ENCODE results near the gene KBTBD4. TPM values are rescaled to one million over a fixed set of nuclear protein-coding genes. Genes with fewer than 3 reads are reported as not detected.

The KBTBD4 gene
- total and polyA plus RNA-seq, 2 donors (not counting 1 experiment from before 2014, with no cell fraction given): 8.6 to 20.3 TPM

GRCh38 chr11:47565340-47566148, 13.2 kb downstream of the KBTBD4 start, which contains the start of gene PTPMT1:
PTPMT1 (plus strand) TSS chr11:47565599; CDS start chr11:47565623, 24 bp downstream.
- Mint-ChIP-seq H3K9me3 (ENCODE audit: insufficient read depth) (no peaks in the 10 kb centered on the region), H3K27me3 (no peaks in the 10 kb centered on the region), H3K4me1 (peaks cover 20% of the 10 kb centered on the region), H3K27ac (peak within 1 kb of the TSS; percentile 87), H3K4me3 (peak within 1 kb of the TSS; percentile 85)
- H3K27me3 ChIP-seq (replicated peaks in 1 of 4; ENCODE audit: control extremely low read depth in 1 of 4, control insufficient read depth in 3 of 4, insufficient read depth in 4 of 4, low read length in 3 of 4): no peaks in the 10 kb centered on the region
- DNase-seq: peak; percentile 77
- intact Hi-C loops (cut with micrococcal nuclease): loop anchor here (1.0 to 2.0 kb wide), 2 partner anchors 12 to 13 kb away; partner anchors contain the start of genes CELF1, KBTBD4 and NDUFS3
- under 1% methylated on average over 86 of the region's 86 CpGs for WGBS (ENCODE audit: insufficient coverage)
- peak within 1 kb of the TSS; percentile 59 to 90 (median 83) for H3K4me3 ChIP-seq (ENCODE audit: control extremely low read depth in 1 of 5, extremely low read depth in 1 of 5, insufficient read depth in 1 of 5, low read depth in 2 of 5, low read length in 4 of 5)
- peak within 1 kb of the TSS; percentile 99 for H3K4me2 ChIP-seq (replicated peaks; ENCODE audit: low read depth, low read length, poor library complexity, severe bottlenecking)
- peak within 1 kb of the TSS; percentile 97 for H3K9ac ChIP-seq (ENCODE audit: low read length)
- H4K20me1 ChIP-seq (ENCODE audit: control insufficient read depth, insufficient read depth, low read length, poor library complexity, severe bottlenecking): no peaks in the 10 kb centered on the region
- H2AFZ ChIP-seq (ENCODE audit: insufficient read depth, low read depth, low read length, poor library complexity, severe bottlenecking): peak within 1 kb of the TSS; percentile 99
- peak; percentile 94 for ATAC-seq (ENCODE audit: low read depth)
- CTCF ChIA-PET: interaction anchor here (0.7 to 2.5 kb wide), 3 partner anchors 12 to 987 kb away, joined by 3 to 19 read pairs (median 7); partner anchors contain the start of genes CELF1 and KBTBD4
- H3K4me1 ChIP-seq (ENCODE audit: control insufficient read depth in 2 of 2, insufficient read depth in 2 of 2, low read length in 2 of 2): peaks cover 8 to 17% of the 10 kb centered on the region in 2 donors
- POLR2A ChIA-PET: interaction anchor here (0.5 to 1.9 kb wide), 6 partner anchors 12 to 137 kb away, joined by 3 to 18 read pairs (median 6); partner anchors contain the start of genes CELF1, KBTBD4 and NDUFS3
- H3K27ac ChIP-seq (ENCODE audit: low read length in 2 of 2): peak within 1 kb of the TSS; percentile 81 to 89
- H3K9me3 ChIP-seq (ENCODE audit: control extremely low read depth in 1 of 3, control insufficient read depth in 2 of 3, insufficient read depth in 1 of 3, low read length in 2 of 3): no peaks in the 10 kb centered on the region
- peaks cover 66% of the 10 kb centered on the region for H3K79me2 ChIP-seq (ENCODE audit: control insufficient read depth, insufficient read depth, low read length)
- no peak for TF ChIP-seq CTCF (IDR thresholded peaks at IDR 0.05)
- no peak for TF ChIP-seq EZH2 (IDR thresholded peaks at IDR 0.05; ENCODE audit: borderline replicate concordance, insufficient read depth, low read depth, low read length, poor library complexity, severe bottlenecking)
- H3K36me3 ChIP-seq (replicated peaks in 1 of 2; ENCODE audit: control extremely low read depth in 1 of 2, control insufficient read depth in 1 of 2, extremely low read depth in 1 of 2, insufficient read depth in 2 of 2, low read length in 1 of 2): peaks cover 0 to 9% of the 10 kb centered on the region in 2 experiments

Data from B cell (primary cell).